ENCODE data around the gene ZNF784. TPM values are rescaled to one million over a fixed set of nuclear protein-coding genes. Genes with fewer than 3 reads are reported as not detected.

The ZNF784 gene
- total and polyA plus RNA-seq, 7 experiments from 2014 or later = 0.65 to 17.1 (median 8.3) TPM

DNA sequence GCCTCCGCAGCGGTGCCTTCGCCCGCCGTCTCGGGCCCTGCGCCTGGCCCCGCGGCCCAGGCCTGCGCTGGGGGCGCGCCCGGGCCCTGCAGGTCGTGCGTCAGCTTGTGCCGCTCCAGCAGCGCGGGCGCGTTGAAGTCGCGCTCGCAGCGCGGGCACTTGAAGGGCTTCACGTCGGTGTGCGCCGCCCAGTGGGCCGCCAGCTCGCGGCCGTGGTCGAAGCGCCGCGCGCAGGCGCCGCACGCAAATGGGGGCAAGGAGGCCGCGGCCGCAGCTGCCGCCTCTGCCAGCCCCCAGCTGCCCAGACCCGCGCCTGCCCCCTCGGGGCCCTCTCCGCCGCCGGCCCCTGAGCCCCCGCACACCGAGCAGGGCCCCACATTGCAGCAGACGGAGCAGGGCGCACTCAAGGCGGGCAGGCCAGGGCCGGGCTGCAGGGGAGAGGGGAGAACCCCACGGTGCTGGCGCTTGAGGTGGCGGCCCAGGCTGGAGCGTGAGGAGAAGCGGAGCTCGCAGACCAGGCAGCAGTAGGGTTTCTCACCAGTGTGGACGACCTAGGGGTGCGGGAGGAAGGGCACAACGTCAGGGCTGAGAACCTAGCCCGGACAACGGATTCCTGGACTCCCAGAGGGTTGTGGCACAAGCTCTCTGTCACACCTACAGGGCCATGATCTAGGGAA lies 31.1 kb downstream of the ZNF784 start:
- Histone ChIP-seq H3K4me1 (ENCODE audit: control insufficient read depth in 2 of 2, insufficient read depth in 2 of 2, low read length in 2 of 2) (peaks cover 1 to 2% of the 10 kb centered on the region in 2 donors), H3K27ac (ENCODE audit: low read depth, low read length) (no peak overlapping the region), H3K4me3 (ENCODE audit: low read length) (no peak overlapping the region), H3K9me3 (ENCODE audit: control insufficient read depth in 2 of 3, low read length in 3 of 3) (no peaks in the 10 kb centered on the region), H3K36me3 (ENCODE audit: control insufficient read depth in 2 of 3, insufficient read depth in 3 of 3, low read length in 3 of 3) (peaks cover 0 to 49% (median 0%) of the 10 kb centered on the region in 3 experiments), H3K27me3 (ENCODE audit: control insufficient read depth in 2 of 2, insufficient read depth in 2 of 2, low read length in 2 of 2) (no peaks in the 10 kb centered on the region)
- peaks cover 0 to 3% (median 0%) of the 10 kb centered on the region in 11 donors for H3K9me3 Mint-ChIP-seq
- ATAC-seq (no peak), DNase-seq (no peak)
- ChIA-PET CTCF (no interaction called here), POLR2A (interaction anchor here (1.3 kb wide), 1 partner anchor 33 kb away, joined by 3 read pairs; no protein-coding TSS in a partner anchor)
- H3K27me3 Mint-ChIP-seq = no peaks in the 10 kb centered on the region
- H3K4me3 Mint-ChIP-seq = no peak overlapping the region
- H3K27ac Mint-ChIP-seq = no peak overlapping the region
- H3K4me1 Mint-ChIP-seq = peaks cover 0 to 14% (median 5%) of the 10 kb centered on the region in 7 donors
- H3K36me3 Mint-ChIP-seq = peaks cover 14 to 37% (median 25%) of the 10 kb centered on the region in 5 donors
- intact Hi-C loops (cut with micrococcal nuclease) = no loop called here

DNA sequence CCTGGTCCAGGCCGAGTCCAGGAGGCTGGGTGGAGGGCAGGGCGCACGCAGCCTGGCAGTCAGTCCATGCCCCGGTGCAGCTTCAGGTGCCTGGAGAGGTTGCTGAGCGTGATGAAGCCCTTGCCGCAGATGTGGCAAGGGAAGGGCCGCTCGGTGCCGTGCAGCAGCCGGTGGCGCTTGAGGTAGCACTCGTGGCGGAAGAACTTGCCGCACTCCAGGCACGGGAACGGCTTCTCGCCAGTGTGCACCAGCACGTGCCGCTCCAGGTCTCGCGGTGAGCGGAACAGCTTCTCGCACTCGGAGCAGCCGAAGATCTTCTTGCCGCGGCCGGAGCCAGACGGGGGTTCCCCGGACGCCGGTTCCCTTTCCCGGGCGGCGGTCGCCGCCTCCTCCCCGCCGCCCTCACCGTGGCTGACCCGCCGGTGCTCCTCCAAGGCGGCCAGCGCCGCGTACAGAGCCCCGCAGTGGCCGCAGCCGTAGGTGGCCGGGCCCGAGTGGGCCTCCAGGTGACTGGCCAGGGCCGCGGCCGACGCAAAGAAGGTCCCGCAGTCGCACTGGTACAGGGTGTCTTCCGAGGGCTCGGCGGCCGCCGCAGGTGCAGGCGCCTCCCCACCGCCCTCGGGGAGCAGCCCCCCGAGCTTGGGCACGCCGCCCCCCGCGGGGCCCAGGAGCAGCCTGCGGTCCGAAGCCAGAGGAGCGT lies 31.8 kb downstream of the ZNF784 start:
- no peak overlapping the region for H3K4me3 Mint-ChIP-seq
- CTCF ChIA-PET = no interaction called here
- DNase-seq (no peak), ATAC-seq (no peak)
- Histone ChIP-seq H3K9me3 (ENCODE audit: control insufficient read depth in 2 of 3, low read length in 3 of 3) (no peaks in the 10 kb centered on the region), H3K36me3 (ENCODE audit: control insufficient read depth in 2 of 3, insufficient read depth in 3 of 3, low read length in 3 of 3) (peaks cover 0 to 43% (median 0%) of the 10 kb centered on the region in 3 experiments), H3K27me3 (ENCODE audit: control insufficient read depth in 2 of 2, insufficient read depth in 2 of 2, low read length in 2 of 2) (no peaks in the 10 kb centered on the region), H3K4me1 (ENCODE audit: control insufficient read depth in 2 of 2, insufficient read depth in 2 of 2, low read length in 2 of 2) (peaks cover 3 to 6% of the 10 kb centered on the region in 2 donors), H3K27ac (ENCODE audit: low read depth, low read length) (no peak overlapping the region), H3K4me3 (ENCODE audit: low read length) (no peak overlapping the region)
- H3K27ac Mint-ChIP-seq = no peak overlapping the region
- POLR2A ChIA-PET = interaction anchor here (1.3 kb wide), 1 partner anchor 33 kb away, joined by 3 read pairs; no protein-coding TSS in a partner anchor
- H3K27me3 Mint-ChIP-seq = no peaks in the 10 kb centered on the region
- peaks cover 14 to 37% (median 23%) of the 10 kb centered on the region in 5 donors for H3K36me3 Mint-ChIP-seq
- peaks cover under 1 to 18% (median 4%) of the 10 kb centered on the region in 7 donors for H3K4me1 Mint-ChIP-seq
- H3K9me3 Mint-ChIP-seq = peaks cover 0 to 3% (median 0%) of the 10 kb centered on the region in 11 donors
- intact Hi-C loops (cut with micrococcal nuclease) = no loop called here

DNA sequence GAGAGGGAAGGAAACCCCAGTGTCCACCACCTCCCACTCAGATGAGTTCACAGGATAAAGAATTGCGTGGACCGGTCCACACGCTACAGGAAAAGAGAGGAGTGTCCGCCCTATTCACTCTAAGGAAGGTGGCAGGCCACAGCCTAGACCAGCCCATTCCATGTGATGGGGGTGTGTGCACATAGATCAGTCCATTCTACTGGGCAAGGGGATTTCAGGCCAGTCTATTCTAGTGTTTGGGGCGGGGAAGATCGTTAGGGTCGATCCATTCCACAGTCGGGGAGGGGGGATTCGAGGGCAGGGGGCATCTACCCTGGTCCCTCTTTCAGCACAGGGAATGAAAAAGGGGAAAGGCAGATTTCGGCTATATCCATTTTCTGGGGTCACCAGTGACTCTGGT lies 32.8 kb downstream of the ZNF784 start:
- ChIA-PET POLR2A (no interaction called here), CTCF (no interaction called here)
- peaks cover 14 to 31% (median 19%) of the 10 kb centered on the region in 5 donors for H3K36me3 Mint-ChIP-seq
- H3K27me3 Mint-ChIP-seq = peaks cover 0 to 9% (median 0%) of the 10 kb centered on the region in 5 donors
- peaks cover 0 to 34% (median 0%) of the 10 kb centered on the region in 3 experiments for H3K36me3 ChIP-seq (ENCODE audit: control insufficient read depth in 2 of 3, insufficient read depth in 3 of 3, low read length in 3 of 3)
- peaks cover 0 to 23% (median 9%) of the 10 kb centered on the region in 7 donors for H3K4me1 Mint-ChIP-seq
- H3K27ac ChIP-seq (ENCODE audit: low read depth, low read length) = no peak overlapping the region
- no peak overlapping the region for H3K4me3 ChIP-seq (ENCODE audit: low read length)
- H3K27ac Mint-ChIP-seq = peak overlapping the region in 1 of 9 donors; percentile 51
- ATAC-seq = no peak
- H3K9me3 ChIP-seq (ENCODE audit: control insufficient read depth in 2 of 3, low read length in 3 of 3) = no peaks in the 10 kb centered on the region
- intact Hi-C loops (cut with micrococcal nuclease) = no loop called here
- H3K4me1 ChIP-seq (ENCODE audit: control insufficient read depth in 2 of 2, insufficient read depth in 2 of 2, low read length in 2 of 2) = peaks cover 10 to 14% of the 10 kb centered on the region in 2 donors
- H3K27me3 ChIP-seq (ENCODE audit: control insufficient read depth in 2 of 2, insufficient read depth in 2 of 2, low read length in 2 of 2) = no peaks in the 10 kb centered on the region
- no peak for DNase-seq
- no peak overlapping the region for H3K4me3 Mint-ChIP-seq
- H3K9me3 Mint-ChIP-seq = peaks cover 0 to 3% (median 0%) of the 10 kb centered on the region in 11 donors

DNA sequence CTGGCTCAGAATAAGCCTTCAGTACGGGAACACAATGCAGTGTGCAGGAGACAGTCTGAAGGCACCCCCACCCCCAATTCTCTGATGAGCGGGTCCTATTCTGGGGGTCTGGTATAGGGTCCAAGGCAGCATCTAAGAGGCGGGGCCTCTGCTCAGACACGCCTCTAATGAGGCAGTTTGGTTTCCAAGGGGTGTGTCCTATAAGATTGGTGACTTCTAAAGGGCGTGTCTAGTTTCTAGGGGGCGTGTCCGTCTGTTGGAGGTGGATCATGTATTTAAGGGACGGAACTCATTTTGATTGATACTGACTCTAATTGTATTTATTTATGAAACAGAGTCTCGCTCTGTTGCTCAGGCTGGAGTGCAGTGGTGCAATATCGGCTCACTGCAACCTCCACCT lies 33.7 kb downstream of the ZNF784 start:
- Histone ChIP-seq H3K4me3 (ENCODE audit: low read length) (no peak overlapping the region), H3K9me3 (ENCODE audit: control insufficient read depth in 2 of 3, low read length in 3 of 3) (no peaks in the 10 kb centered on the region), H3K36me3 (ENCODE audit: control insufficient read depth in 2 of 3, insufficient read depth in 3 of 3, low read length in 3 of 3) (peaks cover 0 to 25% (median 0%) of the 10 kb centered on the region in 3 experiments), H3K27ac (ENCODE audit: low read depth, low read length) (no peak overlapping the region), H3K27me3 (ENCODE audit: control insufficient read depth in 2 of 2, insufficient read depth in 2 of 2, low read length in 2 of 2) (no peaks in the 10 kb centered on the region), H3K4me1 (ENCODE audit: control insufficient read depth in 2 of 2, insufficient read depth in 2 of 2, low read length in 2 of 2) (peaks cover 10 to 22% of the 10 kb centered on the region in 2 donors)
- ATAC-seq (no peak), DNase-seq (no peak)
- H3K4me1 Mint-ChIP-seq = peaks cover under 1 to 33% (median 17%) of the 10 kb centered on the region in 7 donors
- no peak overlapping the region for H3K27ac Mint-ChIP-seq
- H3K9me3 Mint-ChIP-seq = no peaks in the 10 kb centered on the region
- no peak overlapping the region for H3K4me3 Mint-ChIP-seq
- intact Hi-C loops (cut with micrococcal nuclease) = no loop called here
- H3K27me3 Mint-ChIP-seq = peaks cover 0 to 17% (median 0%) of the 10 kb centered on the region in 5 donors
- peaks cover 8 to 21% (median 15%) of the 10 kb centered on the region in 5 donors for H3K36me3 Mint-ChIP-seq
- ChIA-PET CTCF (no interaction called here), POLR2A (interaction anchor here (0.7 kb wide), 1 partner anchor 34 kb away, joined by 3 read pairs; the partner anchor contains the start of gene ZNF784)

DNA sequence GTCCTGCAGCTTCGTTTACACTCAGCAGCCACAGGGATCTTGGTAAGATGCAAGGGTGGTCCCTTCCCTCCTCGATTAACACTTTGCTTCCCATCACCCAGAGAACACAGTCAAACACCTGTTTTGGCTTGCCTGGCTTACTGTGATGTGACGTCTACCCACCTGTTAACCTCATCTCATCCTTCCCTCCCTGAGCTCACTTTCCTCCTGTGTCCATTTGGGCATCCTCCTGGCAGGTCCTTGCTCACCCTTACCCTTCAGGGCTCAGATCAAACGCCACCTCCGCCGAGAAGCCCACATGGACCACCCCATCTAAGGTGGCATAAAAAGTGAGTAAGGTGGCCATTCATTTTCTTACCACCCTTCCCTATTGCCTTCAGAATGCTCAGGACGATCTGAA lies 34.3 kb downstream of the ZNF784 start:
- DNase-seq (no peak), ATAC-seq (no peak)
- Histone ChIP-seq H3K27me3 (ENCODE audit: control insufficient read depth in 2 of 2, insufficient read depth in 2 of 2, low read length in 2 of 2) (no peaks in the 10 kb centered on the region), H3K4me1 (ENCODE audit: control insufficient read depth in 2 of 2, insufficient read depth in 2 of 2, low read length in 2 of 2) (peaks cover 10 to 22% of the 10 kb centered on the region in 2 donors), H3K9me3 (ENCODE audit: control insufficient read depth in 2 of 3, low read length in 3 of 3) (no peaks in the 10 kb centered on the region), H3K36me3 (ENCODE audit: control insufficient read depth in 2 of 3, insufficient read depth in 3 of 3, low read length in 3 of 3) (peaks cover 0 to 20% (median 0%) of the 10 kb centered on the region in 3 experiments), H3K27ac (ENCODE audit: low read depth, low read length) (no peak overlapping the region), H3K4me3 (ENCODE audit: low read length) (no peak overlapping the region)
- Mint-ChIP-seq H3K4me1 (peaks cover 6 to 38% (median 22%) of the 10 kb centered on the region in 7 donors), H3K27ac (peak overlapping the region in 1 of 9 donors; percentile 77), H3K27me3 (peaks cover 0 to 22% (median 0%) of the 10 kb centered on the region in 5 donors), H3K9me3 (no peaks in the 10 kb centered on the region), H3K36me3 (peaks cover 3 to 16% (median 10%) of the 10 kb centered on the region in 5 donors), H3K4me3 (no peak overlapping the region)
- intact Hi-C loops (cut with micrococcal nuclease) = no loop called here
- POLR2A ChIA-PET = interaction anchor here (0.7 kb wide), 1 partner anchor 34 kb away, joined by 3 read pairs; the partner anchor contains the start of gene ZNF784
- CTCF ChIA-PET = no interaction called here

DNA sequence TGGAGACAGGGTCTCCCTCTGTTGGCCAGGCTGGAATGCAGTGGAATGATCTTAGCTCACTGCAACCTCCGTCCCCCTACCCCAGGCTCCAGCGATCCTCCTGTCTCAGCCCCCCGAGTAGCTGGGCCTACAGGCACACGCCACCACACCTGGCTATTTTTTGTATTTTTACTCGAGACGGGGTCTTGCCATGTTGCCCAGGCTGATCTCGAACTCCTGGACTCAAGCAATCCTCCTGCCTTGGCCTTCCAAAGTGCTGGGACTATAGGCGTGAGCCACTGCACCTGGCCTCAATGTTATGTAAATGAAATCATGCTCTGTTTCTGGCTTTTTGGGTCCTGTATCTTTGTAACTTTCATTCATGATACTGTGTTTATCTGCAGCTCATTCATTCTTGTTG lies 35.6 kb downstream of the ZNF784 start:
- POLR2A ChIA-PET = interaction anchor here (1.5 to 5.1 kb wide), 2 partner anchors 10 to 47 kb away, joined by 3 to 44 read pairs; partner anchors contain the start of genes FIZ1 and ZNF524
- Histone ChIP-seq H3K9me3 (ENCODE audit: control insufficient read depth in 2 of 3, low read length in 3 of 3) (no peaks in the 10 kb centered on the region), H3K4me3 (ENCODE audit: low read length) (no peak overlapping the region), H3K4me1 (ENCODE audit: control insufficient read depth in 2 of 2, insufficient read depth in 2 of 2, low read length in 2 of 2) (peaks cover 10 to 22% of the 10 kb centered on the region in 2 donors), H3K36me3 (ENCODE audit: control insufficient read depth in 2 of 3, insufficient read depth in 3 of 3, low read length in 3 of 3) (peaks cover 0 to 11% (median 0%) of the 10 kb centered on the region in 3 experiments), H3K27me3 (ENCODE audit: control insufficient read depth in 2 of 2, insufficient read depth in 2 of 2, low read length in 2 of 2) (no peaks in the 10 kb centered on the region), H3K27ac (ENCODE audit: low read depth, low read length) (no peak overlapping the region)
- Mint-ChIP-seq H3K36me3 (peaks cover 0 to 9% (median 3%) of the 10 kb centered on the region in 5 donors), H3K4me1 (peaks cover 7 to 40% (median 26%) of the 10 kb centered on the region in 7 donors), H3K27ac (peak overlapping the region in 1 of 9 donors; percentile 28), H3K27me3 (peaks cover 0 to 32% (median 0%) of the 10 kb centered on the region in 5 donors), H3K4me3 (peak overlapping the region in 5 of 10 donors; percentile 21 to 65 (median 25)), H3K9me3 (no peaks in the 10 kb centered on the region)
- CTCF ChIA-PET = interaction anchor here (0.5 to 0.6 kb wide), 2 partner anchors 170 to 175 kb away, joined by 3 to 7 read pairs; no protein-coding TSS in a partner anchor
- no peak for DNase-seq
- intact Hi-C loops (cut with micrococcal nuclease) = loop anchor here (5.0 to 10.0 kb wide), 2 partner anchors 71 to 204 kb away; partner anchors contain the start of genes RPL28 (in 1 of the 2) and TMEM238 (in 1 of the 2)
- no peak for ATAC-seq

Measured in naive thymus-derived CD4-positive, alpha-beta T cell (primary cell).